HG03571 (cell line): ENCODE data around the gene PITRM1.

Experiments
- ATAC-seq: cut with Tn5 transposase; IDR thresholded peaks from one replicate; pipeline ENCODE4 v1.9.1; 2021; ENCODE audit not compliant: unreplicated experiment

PITRM1 gene

DNA sequence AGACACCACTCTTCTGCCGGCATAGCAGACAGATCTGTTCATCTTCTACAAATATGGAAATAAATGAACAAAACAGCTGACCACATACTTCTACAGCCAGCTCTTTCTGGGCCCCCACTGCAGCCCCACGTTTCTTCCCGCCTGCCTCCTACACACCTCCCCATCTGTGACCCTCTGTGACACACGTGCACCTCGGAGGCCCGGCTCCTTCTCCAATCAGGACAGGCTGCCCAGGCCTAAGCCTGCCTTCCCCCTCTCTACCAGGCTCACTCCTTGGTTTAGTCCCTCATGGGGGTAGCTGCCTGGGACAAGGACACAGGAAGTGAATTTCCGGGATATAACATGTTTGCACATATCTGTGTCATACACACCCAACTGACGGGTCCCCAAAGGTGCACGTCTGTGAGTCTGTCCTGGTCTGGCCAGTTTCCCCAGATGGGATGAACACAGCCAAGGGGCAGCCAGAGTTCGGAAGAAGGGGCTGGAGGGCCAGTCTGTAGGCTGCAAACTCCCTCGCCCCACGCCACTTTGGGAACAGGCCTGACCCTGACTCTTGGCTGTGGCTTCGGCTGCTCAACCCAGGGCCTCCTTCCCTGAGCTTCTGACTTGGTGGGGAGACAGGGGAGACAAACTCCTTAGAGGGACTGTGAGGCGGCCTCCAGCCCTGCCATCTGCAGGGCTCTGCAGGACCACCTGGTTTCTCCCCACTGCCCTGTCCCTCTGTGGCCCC is 30.3 kb downstream of the PITRM1 start:
- ATAC-seq = no peak

DNA sequence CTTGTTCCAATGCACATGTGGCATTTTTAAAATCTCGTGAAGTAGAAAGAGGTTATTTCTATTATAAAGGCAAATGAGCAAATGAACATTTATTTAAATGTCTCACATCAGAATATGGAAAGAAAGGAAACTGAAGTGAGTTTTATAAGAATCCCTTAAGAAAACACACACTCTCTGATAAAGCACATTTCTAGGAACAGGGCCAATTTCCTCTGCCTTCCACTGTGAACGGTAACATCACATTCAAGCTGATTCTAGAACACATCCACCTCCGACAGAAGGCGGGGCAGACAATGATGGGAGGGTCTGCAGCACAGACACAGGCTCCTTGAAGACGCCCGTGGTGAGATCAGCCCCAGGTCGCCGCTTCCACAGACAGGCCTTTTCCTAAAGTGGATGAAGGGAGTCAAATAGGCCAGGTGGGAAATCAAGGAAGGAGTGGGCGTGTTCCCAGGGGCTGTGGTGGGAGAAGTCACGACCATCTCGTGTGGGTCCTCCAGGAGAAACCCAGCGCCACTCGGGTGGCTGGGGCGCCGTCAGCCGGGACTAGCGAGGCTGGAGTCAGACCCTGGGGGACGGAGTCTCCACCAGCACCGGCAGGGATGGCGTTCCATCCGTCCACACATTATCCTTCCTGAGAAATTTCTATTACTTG is 31.1 kb downstream of the PITRM1 start:
- ATAC-seq = no peak

DNA sequence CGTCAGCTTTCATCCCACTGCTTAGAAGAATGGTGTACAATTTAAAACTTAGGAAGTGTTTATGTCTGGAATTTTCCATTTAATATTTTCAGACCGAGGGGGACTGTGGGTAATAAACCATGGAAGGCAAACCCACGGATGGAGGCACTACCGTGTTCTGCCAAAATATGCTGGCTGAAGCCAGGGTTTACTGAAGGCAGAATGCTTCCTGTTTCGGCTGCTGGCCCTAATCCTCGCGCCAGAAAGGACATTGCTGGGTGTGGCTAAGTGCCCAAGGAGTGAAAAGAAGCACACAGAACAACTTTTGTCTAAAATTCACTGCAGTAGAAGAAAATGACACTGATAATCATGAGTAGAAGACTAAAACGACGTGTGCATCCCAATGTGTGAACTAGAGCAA is 32.3 kb downstream of the PITRM1 start:
- ATAC-seq = no peak

DNA sequence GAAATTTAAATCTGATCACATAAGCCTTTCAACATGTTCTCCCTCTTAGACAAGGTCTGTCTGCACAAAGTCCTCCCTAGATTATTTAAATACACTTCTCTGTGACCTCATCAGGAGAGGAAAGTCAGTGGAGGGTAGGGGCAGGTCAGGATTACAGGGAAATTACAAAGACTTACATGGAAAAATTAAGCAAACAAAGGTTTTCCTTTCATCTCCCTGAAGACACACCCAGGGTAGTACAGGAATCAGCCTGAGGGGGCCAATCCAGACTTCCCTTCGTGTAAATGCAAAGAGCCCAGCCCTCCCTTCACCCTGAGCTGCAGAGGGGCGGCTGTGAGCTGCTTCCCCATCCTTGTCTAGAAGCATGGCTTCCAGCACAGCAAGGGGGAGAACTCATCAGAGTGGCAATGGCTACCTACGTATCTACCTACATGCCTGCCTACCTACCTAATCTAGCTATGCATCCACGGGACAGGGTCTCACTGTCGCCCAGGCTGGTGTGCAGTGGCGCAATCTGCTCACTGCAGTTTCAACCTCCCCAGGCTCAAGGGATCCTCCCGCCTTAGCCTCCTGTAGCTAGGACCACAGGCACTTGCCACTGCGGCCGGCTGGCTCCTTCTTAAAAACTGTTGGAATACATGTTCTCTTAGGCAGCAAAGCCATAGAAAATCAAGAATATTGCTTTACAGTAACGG is 33.2 kb downstream of the PITRM1 start:
- no peak for ATAC-seq

DNA sequence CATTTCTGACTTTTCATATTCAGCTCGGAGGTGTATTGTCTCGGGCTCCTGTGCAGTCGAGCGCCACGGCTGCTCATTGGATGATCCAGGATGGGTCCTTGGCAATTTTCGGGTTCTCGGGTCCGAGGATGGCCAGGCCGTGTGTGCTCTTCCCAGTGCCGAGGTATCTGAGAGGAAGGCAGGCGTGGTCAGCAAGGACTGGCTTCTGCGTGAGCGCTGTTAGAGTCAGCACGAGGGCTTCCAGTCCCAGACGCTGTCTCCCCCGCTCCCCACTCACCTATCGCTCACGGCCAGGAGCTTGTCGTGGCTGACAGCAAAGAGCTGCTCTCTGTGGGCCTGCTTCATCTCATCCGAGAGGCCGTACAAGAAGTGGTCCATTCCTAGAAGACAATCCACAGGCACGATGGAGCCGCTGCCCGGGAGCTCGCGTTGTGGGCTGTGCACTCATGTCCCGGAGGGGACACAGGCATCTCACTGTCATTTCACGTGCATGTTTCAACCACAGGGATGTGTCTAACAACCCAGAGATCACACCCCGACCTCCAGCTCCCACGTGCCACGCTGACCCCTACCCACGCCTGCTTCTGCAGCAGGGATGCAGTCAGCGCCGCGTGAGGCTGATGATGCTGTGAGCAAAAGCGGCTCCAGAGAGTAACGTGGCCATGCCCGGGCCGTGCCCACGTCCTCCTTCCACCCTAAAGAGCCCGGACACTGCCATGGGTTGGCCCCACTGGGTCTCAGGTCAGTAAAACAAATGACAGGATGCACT is 34.4 kb downstream of the PITRM1 start:
- no peak for ATAC-seq

DNA sequence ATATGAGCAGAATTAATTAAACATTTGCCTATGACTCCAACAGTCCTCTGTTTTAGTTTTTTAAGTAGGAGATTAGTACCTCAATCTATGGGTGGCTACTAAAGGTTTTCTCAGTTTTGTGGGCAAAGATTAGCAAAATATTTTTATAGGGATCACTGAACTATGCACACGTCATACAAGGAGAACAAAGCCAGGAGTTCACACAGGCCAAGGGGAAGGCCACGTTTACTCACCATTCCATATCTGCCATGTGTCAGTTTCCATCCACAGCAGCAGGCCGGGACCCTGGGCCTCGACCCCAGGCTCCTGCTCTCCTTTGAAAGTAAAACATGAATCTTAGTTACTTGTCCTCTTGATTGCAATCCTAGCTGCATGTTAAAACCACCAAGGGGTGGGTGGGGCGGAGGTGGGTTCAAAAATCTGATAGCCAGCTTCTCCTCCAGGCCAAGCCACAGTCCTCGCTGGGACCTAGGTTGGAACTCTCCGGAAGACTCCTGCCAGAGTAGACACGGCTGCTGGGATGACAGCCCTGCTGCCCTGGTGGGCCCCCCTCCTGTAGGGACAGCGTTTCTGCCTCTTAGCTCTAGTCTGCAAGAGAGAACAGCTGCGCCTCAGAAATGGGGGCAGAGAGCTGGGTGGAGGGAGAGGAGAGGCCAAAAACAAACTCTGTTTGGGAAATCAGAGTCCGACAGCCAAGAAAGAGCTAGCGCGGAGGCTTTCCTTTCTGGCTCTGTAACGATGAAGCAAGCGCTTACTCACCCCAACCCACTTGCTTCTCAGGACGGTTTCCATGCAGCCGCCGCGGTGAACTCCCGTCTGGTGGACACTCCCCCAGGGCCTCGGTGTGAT is 35.6 kb downstream of the PITRM1 start:
- no peak for ATAC-seq

DNA sequence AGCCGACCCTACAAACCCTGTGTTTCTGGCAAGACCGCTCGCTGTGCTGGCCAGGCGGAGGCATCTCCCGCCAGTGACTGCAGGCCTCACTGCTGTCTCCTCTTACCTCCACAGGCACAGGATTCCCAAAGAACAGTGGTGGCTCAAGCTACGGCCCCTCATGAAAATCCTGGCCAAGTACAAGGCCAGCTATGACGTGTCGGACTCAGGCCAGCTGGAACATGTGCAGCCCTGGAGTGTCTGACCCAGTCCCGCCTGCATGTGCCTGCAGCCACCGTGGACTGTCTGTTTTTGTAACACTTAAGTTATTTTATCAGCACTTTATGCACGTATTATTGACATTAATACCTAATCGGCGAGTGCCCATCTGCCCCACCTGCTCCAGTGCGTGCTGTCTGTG is 36.2 kb downstream of the PITRM1 start:
- no peak for ATAC-seq

DNA sequence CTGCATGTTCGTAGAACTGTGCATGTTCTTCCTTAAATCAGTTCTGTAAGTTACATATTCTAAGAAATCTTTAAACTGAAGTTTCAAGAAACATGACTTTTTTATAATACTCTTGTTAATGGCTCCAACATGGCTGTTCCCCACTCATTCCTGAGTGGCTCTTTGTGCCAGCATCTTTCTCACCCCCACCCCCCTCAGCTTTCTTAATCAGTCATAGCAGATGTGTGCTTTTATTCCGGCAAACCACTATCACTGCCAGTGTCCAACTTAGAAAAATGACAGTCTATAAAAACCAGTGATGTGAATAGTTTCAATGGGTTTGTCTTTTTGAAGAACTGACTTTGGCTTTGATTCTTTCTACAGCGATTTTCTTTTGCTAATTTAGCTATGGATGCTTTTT is 37.6 kb downstream of the PITRM1 start:
- ATAC-seq = no peak

DNA sequence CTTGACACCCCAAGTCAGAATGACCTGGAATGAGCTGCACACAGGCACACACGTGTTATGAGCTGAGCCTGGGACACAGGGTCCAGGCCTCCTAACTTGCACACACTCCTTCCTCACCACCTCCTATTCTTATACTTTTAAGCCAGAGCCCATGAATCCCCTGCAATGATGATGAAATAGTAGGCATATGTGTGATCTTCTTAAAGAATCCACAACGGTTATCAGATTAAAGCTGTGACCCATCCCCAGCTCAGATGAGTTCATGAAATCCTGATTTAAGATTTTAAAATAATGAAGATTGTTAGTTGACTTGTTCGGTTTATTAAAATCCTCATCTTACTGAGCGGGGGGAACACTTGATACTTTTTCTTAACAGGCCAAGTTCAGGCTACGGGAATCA is 38.6 kb downstream of the PITRM1 start:
- no peak for ATAC-seq

DNA sequence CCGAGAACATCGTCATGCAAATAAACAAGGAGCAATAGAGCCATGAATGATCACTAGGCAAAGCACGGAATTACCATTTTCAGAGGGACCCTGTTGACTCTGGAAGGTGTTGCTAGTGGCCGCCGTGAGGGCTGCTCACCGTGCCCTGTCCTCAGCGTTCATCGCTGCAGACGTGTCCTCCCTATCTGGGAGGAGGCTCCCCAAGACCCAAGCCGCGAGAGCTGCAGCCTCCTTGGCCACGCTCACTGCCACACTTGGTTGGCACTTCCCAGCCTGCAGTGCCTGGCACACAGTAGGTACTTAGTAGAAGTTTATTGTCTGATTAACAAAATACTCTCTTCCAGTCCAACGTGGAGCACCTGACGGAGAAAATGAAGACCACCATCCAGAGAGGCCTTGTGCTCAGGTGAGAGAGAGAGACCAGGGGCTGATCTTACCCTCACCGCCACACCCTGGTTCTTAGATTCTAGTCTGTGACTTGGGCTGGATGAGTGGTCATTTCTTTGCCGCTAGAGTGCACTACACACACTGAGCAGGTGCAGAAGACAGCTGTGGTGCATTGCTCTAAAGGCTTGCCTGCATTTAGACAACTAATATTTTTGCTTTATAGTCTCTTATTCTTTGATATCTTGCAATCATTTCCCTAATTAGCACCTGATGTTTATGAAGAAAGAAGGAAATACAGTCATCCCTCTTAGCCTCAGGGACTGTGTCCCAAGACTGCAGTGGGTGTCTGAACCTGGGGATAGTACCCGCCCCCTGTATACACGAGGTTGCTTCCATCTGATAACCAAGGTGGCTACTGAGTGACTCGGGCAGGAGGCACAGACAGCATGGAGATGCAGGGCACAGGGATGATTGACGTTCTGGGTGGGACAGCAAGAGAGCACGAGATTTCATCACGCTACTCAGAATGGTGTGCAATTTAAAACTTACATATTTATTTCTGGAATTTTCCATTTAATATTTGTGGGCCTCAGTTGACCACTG is 40.3 kb downstream of the PITRM1 start:
- ATAC-seq = no peak

DNA sequence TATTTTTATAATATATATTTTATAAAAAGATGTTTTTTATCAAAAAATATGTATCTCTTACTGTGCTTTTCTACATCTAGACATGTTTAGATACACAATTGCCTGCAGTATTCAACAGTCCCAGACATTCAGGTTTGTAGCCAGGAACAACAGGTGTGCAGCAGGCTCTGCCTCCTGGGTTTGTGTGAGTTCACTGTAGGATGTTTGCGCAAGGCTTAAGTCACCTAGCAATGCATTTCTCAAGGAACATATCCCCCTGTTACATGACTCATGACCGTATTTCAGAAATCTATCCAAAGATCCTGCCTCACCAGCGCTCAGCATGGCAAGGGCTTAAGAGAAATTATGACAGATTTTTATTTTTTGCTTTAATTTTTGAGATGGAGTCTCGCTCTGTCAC is 41.5 kb downstream of the PITRM1 start:
- no peak for ATAC-seq

DNA sequence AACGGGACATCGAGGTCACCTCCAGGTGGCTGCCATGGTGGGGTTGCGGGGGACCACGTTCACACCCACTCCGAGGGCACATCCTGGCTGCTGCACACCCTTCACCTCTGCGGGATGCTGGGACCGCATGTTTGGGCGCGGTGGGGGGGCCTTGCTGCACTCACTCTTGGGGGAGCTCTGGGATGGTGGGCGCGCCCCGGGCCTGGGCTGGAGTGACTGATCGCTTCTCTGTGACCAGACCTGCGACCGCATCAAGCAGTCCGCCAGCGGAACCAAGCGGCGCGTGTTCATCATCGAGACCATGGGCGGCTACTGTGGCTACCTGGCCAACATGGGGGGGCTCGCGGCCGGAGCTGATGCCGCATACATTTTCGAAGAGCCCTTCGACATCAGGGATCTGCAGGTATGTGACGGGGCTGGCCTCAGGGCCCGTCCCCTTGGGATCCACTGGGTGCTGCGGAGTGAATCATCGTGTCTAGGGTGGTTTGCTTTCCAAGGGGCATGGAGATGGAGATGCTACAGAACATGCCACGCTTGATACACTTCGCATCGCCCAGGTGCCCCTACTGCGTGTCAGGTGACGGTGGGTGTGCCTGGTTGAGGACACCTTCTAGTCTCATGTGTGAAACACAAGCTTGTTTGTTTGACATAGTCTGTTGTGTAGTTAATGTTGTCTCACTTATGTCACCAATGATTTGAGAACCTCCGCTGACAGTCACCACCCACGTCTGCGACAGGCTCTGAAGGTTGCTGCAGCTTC is 42.8 kb downstream of the PITRM1 start:
- no peak for ATAC-seq

DNA sequence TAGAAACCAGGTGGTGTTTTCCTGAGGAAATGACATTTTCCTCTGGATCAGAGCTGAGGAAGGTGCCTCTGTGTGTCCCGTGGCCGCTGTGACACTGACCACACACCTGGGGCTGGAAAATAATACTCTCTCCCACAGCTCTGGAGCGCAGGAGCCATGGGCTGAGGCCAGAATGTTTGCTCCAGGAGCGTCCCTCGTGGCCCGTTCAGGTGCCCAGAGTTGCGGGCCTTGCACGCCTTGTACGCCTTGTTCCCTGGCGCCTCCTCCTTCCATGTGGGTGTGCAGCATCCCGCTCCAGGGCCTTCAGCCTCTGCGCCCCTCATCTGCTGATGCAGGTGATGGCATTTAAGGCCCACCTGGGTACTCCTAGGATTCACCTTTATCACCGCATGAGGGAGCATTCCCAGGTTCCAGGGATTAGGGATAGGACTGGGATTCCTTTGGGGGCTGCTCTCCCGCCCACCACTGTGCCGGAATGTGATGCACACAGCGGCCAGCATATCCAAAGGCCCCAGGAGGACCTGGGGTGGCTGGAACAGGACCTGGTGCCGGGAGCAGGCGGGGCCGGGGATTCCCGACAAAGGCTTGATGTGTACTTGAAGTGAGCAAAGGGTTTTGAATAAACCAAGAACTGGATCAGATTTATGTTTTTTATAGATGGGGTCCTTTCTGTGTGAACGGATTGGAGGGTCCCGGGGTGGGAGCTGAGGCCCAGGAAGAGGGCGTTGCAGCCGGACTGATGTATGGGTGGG is 44.0 kb downstream of the PITRM1 start:
- ATAC-seq = no peak

DNA sequence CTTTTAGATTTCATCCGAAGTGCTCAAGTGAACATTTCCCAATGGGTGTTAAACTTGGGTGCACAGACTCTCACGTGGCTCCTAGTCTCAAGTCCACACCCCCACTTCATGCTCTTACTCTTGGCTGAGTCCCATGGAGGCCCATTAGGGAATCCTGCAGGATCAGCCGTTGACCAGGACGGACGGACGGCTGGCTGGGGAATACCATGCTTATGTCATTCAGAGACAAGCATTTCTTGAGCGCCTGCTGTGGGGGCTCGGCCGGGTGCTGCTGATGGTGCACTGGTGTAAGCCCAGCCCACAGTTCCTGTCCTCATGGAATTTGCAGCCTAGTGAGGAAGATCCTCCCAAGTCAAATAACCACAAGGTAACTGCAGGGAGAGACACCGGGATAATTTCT is 44.7 kb downstream of the PITRM1 start:
- ATAC-seq = no peak

DNA sequence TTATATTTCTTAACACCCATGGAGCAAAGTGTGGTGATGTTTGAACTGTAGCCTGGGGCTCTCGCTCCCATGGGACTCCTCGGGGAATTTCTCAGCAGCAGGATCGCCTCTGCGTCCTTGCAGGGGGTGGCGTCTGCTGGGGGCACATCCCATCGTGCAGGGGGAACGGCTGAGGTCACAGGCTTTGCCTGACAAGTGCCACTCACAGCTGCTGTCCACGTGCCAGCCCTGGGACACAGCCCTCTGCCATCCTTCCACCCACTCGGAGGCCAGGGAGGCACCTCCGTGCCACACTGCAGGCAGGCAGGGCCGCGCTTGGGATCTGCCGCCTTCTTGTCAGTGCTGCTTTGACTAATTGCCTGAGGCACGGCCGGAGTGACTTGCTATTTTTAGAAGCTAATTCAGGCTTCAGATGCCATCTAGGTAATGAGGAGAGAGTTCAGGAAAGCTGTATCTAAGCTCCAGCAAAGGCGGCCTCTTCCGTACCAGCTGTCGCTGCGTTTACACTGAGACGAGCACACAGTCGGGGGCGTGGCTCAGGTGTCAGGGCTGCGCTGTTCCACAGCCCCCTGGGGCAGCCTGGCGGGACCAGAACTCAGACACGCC is 45.7 kb downstream of the PITRM1 start:
- no peak for ATAC-seq

DNA sequence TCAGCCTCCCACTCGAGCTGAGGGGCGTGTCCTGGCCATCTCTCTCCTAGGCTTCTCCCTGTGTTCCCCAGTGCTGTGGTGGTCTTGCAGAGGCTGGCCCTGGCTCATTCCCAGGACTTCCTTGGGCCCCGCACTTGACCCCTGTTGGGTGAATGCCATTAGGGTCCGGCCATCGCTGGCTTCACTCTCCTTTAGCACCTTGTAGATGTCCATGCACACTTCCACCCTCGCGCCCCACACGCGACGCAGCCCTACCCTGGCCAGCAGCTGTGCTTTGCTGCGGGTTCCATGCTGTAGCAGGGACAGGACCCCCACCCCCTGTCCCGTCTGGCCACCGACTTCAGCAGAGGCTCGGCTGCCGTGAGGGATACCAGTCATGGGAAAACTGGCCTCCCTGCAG is 46.3 kb downstream of the PITRM1 start:
- no peak for ATAC-seq

DNA sequence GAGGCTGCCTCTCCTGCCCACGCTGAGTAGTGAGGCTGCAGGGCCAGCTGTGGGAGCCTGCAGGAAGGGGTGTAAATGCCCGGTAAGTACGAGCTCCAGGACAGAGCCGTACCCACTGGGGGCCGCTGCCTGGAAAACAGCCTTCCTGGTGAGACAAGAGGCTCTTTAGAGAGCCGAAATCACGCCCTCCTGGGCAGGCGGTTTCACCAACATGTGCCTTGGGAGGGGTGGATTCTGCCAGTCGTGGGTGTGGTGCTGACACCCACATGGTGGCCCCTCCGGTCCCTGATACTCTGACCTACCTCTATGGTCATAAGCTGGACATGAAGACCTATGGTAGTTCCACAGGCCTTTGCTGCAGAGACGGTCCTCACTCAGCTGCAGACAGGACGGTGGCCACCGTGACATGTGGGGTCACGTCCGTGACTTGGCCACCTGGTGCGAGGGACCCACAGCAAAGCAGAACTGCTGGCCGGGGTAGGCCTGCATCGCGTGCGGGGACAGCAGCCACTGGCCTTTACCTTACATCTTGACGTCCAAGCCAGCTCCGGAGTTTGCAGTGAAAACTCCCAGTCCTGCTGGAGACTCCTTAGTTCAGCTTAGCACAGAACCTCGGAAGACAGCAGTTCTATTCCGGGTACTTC is 46.9 kb downstream of the PITRM1 start:
- no peak for ATAC-seq
